HG03159 (cell line): ENCODE data around the gene ADD1.
"Not testable (repeated sequence)": the region's sequence is repeated elsewhere in the genome, so short reads cannot be mapped to it uniquely, and the experiment has no call there.

Source experiments
- ATAC-seq: cut with Tn5 transposase; IDR thresholded peaks from one replicate; pipeline ENCODE4 v1.9.1; 2021; ENCODE audit warnings: mild to moderate bottlenecking, moderate library complexity; ENCODE audit not compliant: unreplicated experiment

ADD1 gene

DNA sequence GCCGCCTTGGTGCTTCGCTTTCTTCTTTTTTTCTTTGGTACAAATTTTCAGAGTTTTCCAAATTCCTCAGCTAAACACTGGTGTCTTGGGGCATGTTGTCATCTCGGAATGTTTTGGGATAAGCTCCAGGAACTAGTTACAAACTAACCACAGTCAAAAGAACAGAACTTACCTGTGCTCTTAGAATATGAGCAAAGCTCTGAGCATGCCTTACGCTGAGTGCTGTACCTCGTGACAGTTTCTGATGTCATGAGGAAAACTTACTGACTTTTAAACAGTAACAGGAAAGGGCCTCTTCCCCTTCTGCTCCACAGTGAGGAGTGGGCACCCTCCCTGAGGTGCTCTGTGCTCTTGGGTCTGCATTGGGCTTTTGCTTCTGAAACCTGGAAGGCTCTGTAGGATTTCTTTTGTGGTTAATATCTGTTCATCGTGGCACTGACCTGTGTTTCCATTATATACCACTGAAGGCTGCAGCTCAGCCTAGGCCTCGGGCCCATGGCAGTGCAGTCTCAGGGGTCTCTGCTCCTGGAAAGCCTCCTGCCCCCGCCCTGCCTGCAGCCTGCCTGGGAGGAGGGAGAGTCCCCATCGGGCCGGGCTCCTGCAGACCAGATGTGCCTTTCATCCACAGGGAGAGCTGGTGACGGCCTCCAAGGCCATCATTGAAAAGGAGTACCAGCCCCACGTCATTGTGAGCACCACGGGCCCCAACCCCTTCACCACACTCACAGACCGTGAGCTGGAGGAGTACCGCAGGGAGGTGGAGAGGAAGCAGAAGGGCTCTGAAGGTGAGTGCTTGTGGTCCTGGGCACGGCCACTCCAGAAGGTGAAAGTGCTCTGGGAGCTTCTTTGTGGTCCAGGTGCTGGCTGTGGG, 70.8 kb downstream of the ADD1 start:
- no peak for ATAC-seq

DNA sequence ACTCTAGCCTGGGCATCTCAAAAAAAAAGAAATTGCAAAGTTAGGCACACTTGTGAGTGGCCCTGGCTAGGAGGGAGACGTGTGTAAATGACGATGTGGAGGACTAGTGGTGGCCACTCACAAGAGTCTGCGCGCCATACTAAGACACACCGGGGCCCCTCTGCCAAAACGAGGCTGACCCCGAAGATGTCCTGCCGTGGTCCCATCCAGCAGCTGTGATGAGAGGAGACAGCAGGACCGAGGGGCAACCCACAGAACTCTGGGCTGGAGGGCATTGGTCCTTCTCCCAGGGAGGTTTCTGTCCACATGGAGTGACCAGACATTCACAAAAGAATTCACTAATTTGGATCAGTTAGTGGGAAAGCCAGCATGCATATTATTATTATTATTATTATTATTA, 72.1 kb downstream of the ADD1 start:
- ATAC-seq = no peak

DNA sequence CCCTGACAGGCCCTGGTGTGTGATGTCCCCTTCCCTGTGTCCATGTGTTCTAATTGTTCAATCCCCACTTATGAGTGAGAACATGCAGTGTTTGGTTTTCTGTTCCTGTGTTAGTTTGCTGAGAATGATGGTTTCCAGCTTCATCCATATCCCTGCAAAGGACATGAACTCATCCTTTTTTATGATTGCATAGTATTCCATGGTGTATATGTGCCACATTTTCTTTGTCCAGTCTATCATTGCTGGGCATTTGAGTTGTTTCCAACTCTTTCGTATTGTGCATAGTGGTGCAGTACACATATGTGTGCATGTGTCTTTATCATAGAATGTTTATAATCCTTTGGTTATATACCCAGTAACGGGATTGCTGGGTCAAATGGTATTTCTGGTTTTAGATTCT, 73.1 kb downstream of the ADD1 start:
- not testable (repeated sequence) for ATAC-seq

DNA sequence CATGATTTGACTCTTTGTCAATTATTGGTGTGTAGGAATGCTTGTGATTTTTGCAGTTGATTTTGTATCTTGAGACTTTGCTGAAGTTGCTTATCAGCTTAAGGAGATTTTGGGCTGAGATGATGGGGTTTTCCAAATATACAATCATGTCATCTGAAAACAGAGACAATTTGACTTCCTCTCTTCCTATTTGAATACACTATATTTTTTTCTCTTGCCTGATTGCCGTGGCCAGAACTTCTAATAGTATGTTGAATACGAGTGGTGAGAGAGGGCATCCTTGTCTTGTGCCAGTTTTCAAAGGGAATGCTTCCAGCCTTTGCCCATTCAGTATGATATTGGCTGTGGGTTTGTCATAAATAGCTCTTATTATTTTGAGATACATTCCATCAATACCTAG, 74.7 kb downstream of the ADD1 start:
- not testable (repeated sequence) for ATAC-seq

DNA sequence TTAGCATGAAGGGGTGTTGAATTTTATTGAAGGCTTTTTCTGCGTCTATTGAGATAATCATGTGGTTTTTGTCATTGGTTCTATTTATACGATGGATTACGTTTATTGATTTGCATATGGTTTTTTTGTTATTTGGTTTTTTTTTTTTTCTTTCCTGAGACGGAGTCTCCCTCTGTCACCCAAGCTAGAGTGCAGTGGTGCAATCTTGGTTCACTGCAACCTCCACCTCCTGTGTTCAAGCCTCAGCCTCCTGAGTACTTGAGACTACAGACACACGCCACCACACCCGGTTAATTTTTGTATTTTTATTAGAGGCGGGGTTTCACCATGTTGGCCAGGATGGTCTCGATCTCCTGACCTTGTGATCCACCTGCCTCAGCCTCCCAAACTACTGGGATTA, 75.1 kb downstream of the ADD1 start:
- ATAC-seq = not testable (repeated sequence)

DNA sequence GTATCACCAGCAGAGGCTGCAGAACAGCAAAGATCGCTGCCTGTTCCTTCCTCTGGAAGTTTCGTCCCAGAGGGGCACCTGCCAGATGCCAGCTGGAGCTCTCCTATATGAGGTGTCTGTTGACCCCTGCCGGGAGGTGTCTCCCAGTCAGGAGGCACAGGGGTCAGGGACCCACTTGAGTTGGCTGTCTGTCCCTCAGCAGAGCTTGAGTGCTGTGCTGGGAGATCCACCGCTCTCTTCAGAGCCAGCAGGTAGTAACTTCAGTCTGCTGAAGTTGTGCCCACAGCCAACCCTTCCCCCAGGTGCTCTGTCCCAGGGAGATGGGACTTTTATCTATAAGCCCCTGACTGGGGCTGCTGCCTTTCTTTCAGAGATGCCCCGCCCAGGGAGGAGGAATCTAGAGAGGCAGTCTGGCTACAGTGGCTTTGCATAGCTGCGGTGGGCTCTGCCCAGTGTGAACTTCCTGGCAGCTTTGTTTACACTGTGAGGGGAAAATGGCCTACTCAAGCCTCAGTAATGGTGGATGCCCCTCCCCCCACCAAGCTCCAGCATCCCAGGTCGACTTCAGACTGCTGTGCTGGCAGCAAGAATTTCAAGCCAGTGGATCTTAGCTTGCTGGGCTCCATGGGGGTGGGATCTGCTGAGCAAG, 78.9 kb downstream of the ADD1 start:
- ATAC-seq = not testable (repeated sequence)

DNA sequence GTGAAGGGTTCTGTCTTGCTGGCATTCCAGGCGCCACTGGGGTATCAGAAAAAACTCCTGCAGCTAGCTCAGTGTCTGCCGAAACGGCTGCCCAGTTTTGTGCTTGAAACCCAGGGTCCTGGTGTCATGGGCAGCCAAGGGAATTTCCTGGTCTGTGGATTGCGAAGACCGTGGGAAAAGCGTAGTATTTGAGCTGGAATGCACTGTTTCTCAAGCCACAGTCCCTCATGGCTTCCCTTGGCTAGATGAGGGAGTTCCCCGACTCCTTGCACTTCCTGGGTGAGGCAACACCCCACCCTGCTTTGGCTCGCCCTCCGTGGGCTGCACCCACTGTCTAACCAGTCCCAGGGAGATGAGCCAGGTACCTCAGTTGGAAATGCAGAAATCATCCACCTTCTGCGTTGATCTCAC, 79.5 kb downstream of the ADD1 start:
- ATAC-seq = no peak

DNA sequence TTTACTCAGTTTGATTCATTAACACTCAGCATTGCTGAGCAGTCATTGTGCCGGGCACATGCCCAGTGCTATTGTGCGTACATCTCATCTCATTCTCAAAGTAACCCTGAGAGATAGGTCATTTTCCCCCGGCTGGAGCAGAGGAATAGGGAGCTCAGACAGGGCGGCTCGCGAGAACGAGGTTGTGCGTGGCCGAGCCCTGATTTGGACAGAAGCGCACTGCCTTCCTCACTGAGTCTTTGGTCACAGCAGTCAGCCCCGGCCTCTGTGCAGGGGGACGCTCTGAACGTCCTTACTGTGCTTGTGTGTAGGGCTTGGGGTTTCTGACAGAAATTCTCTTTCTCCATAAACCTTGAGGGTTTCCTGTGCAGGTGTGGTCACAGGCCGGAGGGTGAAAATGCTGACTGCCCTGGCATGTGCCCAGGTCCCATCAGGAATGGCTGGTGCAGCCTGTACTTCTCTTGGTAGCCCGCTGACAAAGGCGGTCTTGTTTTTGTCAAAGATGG, 80.1 kb downstream of the ADD1 start:
- ATAC-seq = no peak

DNA sequence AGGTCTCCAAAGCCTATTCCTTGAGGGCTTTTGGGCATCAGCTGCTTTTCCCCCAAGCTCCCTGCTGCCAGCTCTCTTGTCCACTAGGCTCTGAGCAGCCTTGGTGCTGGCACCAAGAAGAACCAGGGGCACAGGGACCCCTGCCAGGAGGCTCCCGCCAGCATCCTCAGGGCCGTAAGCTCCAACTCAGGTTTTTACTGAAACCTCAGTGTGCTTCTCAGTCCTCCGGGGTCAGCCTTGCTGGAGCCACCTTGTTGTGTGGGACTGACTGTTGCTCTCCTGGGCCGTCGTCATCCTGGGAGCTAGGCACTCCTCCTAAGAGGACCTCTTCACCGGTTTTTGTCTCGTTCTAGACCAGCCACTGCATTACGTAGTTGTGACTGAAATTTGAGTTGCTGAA, 80.6 kb downstream of the ADD1 start:
- no peak for ATAC-seq

DNA sequence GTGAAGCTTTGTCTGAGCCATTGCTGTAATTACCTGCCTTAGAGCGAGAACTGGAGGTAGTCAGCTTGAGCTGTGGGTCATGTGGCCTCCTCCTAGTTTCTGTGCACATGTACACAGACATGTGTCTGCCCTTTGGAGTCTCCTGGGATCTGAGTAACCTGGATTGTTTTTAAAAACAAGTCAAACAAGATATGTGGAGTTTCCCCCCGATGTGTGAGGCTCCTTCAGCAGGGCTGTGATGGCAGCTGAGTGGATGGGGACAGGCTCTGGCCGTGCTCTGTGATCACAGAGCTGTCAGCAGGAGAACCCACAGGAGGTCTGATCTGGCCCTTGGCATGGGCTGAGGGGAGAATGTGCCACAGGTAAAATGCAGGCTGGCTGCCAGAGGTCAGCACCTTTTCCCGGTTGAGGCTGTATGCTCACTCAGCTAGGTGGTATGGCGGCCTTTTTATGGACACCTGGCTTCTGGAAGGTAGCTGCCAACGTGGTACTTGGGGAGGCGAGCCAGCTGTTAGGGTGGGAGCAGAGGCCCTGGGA, 81.2 kb downstream of the ADD1 start:
- no peak for ATAC-seq

DNA sequence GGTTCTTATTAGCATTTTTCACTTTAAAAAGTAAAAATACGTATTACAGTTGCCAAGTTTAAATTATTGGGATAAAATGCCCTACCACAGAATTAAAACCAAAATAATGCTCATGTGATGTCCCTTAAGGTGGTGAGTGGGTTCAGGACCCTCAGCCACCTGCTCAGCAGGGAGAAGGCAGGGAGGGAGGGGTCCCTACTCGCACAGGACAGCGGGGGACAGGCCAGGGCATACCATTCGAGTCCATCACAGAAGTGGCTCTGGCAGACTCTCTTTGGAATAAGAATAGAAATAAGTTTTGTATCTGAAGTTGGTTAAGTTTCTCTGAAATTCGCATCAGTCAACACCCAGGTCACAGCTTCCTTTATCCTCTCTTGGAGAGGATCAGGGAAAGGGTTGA, 81.9 kb downstream of the ADD1 start:
- no peak for ATAC-seq

DNA sequence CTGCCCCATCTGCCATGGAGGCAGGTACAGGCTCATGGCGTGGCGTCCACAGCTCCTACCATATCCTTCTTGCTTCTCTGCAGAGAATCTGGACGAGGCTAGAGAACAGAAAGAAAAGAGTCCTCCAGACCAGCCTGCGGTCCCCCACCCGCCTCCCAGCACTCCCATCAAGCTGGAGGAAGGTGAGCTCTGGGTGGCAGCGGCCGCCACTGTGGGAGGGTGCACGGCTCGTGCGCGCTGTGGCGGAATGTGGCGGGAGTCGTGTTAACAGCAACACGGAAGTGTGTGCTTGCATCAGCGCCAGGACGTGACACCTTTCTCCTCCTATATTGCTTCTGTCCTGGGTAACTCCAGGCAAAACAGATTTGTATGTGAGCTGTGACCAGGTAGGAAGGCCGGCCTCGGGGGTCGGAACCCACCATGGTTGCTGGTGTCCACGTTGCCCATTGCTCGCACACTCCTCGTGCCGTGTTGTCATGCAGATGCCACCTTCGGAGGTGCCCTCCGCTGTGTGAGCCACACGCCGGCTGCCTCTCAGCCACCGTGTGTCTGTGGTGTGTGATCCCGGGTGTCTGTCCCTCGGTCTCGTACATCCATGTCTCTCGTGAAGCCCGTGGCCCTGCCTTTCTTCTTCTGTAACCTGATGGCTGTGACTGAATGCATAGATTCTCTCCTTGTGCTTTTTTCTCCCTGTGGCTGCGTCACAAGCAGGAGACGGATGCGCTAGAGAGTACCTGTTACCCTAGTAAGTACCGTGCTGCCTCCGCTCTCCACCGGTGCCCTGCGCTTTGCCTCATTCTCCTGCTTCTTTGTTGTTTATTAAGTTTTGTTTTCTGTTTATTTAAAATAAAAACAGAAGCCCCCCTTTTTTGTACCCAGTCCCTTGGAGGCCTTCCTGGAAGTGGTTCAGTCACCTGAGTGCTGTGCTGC, 82.6 kb downstream of the ADD1 start:
- no peak for ATAC-seq

DNA sequence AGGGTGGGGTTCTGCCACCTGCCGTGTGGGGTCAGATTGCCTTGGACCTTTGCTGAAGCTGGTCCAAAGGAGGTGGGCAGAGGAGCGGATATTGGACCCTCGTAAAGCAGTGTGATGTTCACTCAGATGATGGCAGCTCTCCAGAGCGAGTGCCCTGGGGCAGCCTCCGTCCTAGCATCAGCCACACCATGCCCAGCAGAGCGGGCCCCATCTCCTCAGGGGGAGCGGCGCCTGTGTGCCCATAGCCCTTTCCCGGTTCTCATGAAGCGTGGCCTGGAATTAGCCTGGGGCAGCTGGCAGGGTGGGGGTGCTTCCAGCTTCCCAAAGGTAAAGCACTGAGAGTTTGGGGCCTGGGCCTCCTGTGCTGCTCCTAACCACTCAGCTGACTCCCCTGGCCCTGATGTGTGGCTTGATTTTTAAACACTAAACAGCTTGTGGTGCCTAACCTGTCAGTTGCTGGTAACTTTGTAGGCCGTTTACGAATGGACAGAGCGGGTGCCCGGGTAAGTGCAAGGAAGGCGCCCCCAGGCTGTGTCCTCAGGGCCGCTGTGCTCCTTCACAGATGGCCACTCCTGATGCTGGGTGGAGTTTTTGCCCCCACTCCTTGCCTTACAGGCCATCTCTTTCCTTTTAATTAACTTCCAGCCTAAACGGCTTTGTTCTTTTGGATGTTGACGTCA, 83.5 kb downstream of the ADD1 start:
- no peak for ATAC-seq

DNA sequence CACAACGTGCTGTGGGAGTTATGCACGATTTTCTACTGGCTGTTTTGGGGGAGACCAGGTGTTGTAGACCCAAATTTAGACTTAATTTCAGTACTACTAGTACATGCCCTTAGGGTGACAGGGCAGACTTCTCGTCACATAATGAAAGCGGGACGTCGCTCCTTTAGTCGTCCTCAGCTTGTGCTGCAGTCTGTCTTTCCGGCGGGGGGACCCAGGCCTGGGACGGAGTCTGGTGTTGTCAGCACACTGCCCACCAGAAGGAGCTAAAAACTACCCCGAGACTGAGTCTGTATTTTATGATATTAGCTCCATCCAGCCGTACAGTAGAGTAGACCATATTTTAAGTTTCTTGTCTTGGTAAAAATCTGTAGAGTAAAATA, 84.0 kb downstream of the ADD1 start:
- no peak for ATAC-seq

DNA sequence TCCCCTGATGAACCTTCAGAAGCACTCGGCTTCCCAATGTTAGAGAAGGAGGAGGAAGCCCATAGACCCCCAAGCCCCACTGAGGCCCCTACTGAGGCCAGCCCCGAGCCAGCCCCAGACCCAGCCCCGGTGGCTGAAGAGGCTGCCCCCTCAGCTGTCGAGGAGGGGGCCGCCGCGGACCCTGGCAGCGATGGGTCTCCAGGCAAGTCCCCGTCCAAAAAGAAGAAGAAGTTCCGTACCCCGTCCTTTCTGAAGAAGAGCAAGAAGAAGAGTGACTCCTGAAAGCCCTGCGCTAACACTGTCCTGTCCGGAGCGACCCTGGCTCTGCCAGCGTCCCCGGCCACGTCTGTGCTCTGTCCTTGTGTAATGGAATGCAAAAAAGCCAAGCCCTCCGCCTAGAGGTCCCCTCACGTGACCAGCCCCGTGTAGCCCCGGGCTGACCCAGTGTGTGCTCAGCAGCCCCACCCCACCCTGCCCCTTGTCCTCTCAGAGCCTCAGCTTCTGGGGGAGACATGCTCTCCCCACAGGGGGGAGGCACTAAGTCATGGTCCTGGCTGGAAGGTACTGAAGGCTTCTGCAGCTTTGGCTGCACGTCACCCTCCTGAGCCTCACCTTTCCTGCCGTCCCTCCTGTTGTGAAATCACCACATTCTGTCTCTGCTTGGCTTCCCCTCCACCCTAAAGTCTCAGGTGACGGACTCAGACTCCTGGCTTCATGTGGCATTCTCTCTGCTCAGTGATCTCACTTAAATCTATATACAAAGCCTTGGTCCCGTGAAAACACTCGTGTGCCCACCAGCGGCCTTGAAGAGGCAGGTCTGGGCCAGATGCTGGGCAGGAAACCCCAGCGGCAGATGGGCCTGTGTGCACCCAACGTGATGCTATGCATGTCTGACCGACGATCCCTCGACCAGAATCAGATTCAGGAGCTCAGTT, 84.9 kb downstream of the ADD1 start:
- ATAC-seq = no peak

DNA sequence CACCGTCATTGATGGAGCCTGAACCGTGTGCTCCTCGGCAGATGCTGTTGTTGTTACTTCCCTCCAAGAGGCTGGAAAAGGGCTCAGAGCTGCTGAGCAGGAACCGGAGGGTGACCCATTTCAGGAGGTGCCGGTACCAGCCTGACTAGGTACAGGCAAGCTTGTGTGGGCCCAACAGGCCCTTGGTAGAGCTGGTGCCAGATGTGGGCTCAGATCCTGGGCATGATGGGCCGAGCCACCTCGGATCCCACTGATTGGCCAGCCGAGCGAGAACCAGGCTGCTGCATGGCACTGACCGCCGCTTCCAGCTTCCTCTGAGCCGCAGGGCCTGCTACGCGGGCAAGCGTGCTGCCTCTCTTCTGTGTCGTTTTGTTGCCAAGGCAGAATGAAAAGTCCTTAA, 85.8 kb downstream of the ADD1 start:
- ATAC-seq = no peak

DNA sequence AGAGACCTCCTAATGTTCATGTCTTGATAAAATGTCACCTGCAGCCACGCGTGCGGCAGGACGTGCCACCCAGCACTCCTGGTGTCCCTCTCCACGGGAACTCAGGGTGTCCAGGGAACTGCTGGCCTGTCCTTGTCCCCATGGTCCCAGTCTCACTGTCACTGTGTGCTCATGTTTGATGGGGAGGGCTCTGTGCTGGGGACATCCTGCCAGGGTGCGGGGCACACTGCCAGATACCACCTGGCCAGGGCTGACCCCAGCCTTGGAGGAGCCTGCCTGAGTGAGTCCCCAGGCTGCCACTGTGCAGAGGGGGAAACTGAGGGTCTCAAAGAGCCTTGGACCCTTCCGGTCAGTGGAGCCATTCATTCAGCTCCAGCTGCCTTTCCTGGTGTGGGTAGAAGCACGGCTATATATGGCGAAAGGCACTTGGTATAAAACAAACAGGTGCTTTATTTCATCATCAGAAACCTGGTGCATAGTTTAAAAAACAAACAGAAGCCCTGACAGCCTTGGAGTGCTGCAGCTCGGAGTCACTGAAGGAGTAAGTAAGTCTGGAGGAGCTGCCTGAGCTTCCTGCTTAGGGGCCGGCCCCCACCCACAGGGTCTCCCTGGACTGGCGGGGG, 86.6 kb downstream of the ADD1 start:
- ATAC-seq = no peak

DNA sequence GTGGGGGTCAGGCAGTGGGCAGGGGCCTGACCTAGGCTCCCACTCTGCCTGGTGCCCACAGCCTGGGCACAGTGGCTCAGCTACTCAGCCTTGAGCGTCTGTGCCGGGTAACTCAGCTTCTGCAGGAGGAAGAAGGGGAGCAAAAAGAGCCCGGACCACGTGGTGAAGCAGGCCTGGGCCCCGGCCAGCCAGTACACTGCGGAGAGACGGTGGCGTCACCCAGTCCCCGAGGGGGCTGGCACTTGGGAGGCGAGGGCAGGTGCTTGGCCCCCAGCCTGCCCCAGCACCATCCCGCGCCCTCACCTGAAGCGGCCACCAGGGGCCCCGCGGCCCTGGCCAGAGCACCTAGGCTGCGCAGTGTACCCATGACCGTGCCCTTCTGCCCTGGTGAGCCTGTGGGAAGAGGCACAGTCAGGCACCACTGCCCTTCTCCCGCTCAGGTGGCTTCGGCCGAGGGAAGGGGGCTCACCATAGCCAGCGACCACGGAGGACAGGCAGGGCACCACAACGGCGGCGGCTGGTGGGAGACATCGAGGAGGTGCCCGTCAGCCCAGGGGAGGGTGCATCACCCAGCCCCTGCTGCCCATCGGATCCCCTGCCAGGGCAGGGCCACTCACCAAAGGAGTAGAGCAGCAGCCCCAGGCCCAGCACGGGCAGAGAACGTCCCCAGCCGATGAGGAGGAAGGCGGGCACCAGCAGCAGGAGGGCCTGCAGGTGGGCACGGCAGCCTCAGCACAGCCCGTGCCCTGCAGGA, 87.3 kb downstream of the ADD1 start:
- ATAC-seq = no peak
